NK-92 treated with Interleukin-12 subunit alpha and Interleukin-12 subunit beta, amount 100 ng/mL, for 24 hours (cell line): ENCODE data around the gene ZNF865.

Experiments used
- DNase-seq: peaks from one replicate; lab custom pipeline; 2025; lab: John Stamatoyannopoulos, UW

Gene ZNF865

GRCh38 chr19:55623561-55623960, 18.1 kb downstream of the ZNF865 start:
- DNase-seq, result no peak

GRCh38 chr19:55624109-55625003, 18.9 kb downstream of the ZNF865 start, which contains the start of gene ZNF784:
TSS of gene ZNF784 (minus strand) at chr19:55624566. CDS start at chr19:55624561, 5 bp downstream.
- DNase-seq, result peak; percentile 94

- DNase-seq, result no peak
Observed at GRCh38 chr19:55625004-55625326, 19.5 kb downstream of the ZNF865 start.

- no peak for DNase-seq
Observed at GRCh38 chr19:55626350-55626749, 20.9 kb downstream of the ZNF865 start.

GRCh38 chr19:55632463-55632834, 27.0 kb downstream of the ZNF865 start:
- DNase-seq, result peak; percentile 74

- no peak for DNase-seq
Observed at GRCh38 chr19:55633861-55634260, 28.4 kb downstream of the ZNF865 start.

- no peak for DNase-seq
Observed at GRCh38 chr19:55635334-55635717, 29.9 kb downstream of the ZNF865 start.

GRCh38 chr19:55635856-55636440, 30.5 kb downstream of the ZNF865 start:
- DNase-seq, result no peak

GRCh38 chr19:55636723-55637122, 31.3 kb downstream of the ZNF865 start:
- no peak for DNase-seq

- no peak for DNase-seq
Observed at GRCh38 chr19:55637534-55637933, 32.1 kb downstream of the ZNF865 start.

- peak; percentile 53 for DNase-seq
Observed at GRCh38 chr19:55638864-55639359, 33.5 kb downstream of the ZNF865 start.

- DNase-seq, result no peak
Observed at GRCh38 chr19:55640043-55640576, 34.7 kb downstream of the ZNF865 start.

GRCh38 chr19:55640577-55641425, 35.4 kb downstream of the ZNF865 start, which contains the start of gene ZNF580:
TSS of gene ZNF580 (plus strand) at chr19:55641002. CDS start at chr19:55642509, 1,507 bp downstream.
- DNase-seq, result peak; percentile 47

GRCh38 chr19:55641426-55642152, 36.1 kb downstream of the ZNF865 start:
- no peak for DNase-seq

- DNase-seq, result no peak
Observed at GRCh38 chr19:55642153-55643002, 36.9 kb downstream of the ZNF865 start.

GRCh38 chr19:55643003-55643886, 37.8 kb downstream of the ZNF865 start, which contains the start of gene ZNF581:
TSS of gene ZNF581 (plus strand) at chr19:55643649. CDS start at chr19:55644572, 923 bp downstream.
- DNase-seq, result peak; percentile 38

- DNase-seq, result no peak
Observed at GRCh38 chr19:55643887-55644176, 38.4 kb downstream of the ZNF865 start.

GRCh38 chr19:55644191-55644833, 38.9 kb downstream of the ZNF865 start:
- DNase-seq, result no peak
